KG1 (cell line): ENCODE data around the gene INSIG2.

Experiments
- DNase-seq: peaks from one replicate; lab custom pipeline; 2025; lab: John Stamatoyannopoulos, UW

INSIG2 gene

DNA sequence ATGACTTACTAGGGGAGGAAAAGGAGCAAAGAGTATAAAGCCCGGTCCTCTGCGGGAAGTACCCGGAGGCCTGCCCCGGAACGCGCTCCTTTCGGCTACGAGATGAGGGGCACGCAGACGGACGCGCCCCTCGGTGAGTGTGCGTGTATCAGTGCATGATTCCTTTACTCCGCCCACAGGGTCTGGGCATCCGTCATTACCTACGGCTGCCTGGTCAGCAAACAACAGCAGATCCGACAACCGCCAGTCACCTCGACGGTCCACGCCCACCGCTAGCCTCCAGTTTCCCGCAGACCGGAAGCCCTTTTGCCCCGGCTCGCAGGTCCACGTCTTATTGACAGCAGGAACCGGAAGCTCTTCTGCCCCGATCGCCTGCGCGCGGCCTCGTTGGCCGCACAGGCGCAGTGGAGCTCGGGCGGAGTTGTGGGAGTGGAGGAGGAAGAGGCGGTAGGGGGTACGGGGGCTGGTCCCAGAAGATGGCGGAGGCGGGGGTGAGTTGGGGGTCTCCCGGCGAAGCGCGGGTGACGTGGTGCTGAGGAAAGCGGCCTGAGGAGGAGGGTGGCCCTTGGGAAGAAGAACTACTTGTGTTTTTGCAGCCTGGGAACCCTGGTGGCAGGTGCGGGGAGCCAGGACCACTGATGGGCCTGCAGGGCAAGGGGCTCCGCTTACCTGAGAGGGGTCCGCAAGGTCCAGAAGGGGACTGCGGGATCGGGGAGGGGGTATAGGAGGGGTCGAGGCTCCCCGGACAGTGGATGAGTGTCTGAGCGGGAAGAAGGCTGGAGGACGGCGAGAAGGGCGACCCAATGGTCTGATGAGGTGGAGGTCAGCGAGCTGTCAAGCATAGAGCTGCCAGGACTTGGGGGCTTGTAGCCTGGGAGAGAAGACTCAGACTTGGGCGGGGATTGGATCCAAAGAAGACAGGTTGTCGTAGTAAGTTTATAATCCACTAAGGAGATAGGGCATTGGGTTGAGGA lies at the start of gene INSIG2:
INSIG2 (plus strand) TSS at position 421 of the 974 bp plus-strand sequence. CDS start 8,086 bp downstream, outside the sequence.
- DNase-seq: peak; percentile 85

- DNase-seq: no peak
Measured at GRCh38 chr2:118040891-118041290, 47.4 kb upstream of the INSIG2 start.

DNA sequence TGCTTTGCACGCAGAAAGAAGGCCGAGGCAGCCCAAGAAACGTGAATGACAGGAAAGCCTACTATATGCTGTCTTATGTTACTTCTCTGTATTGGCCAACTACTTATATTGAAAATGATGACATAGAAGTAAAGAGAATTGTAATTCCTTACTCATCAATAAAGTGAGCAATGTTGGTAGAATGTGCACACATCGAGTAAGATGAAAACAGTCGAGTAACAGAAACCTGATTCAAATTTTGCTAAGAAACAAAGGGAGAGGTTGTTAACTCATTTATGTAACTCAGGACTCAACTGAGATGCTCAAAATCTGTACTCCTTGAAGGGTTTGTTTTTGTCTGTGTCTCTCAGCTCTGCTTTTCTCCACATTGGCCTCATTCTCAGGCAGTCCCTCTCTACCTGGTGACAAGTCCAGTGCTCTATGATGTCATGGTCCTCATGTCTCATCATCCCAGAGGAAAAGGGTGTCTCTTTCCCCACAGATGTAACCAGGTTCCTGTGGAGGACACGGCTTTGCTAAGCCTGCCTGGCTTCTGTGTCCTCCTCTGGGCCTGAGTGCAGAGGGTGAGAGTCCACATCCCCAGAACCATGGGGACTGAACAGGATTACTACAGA lies 44.1 kb upstream of the INSIG2 start:
- DNase-seq: no peak

- no peak for DNase-seq
Measured at GRCh38 chr2:118044854-118045253, 43.4 kb upstream of the INSIG2 start.

- no peak for DNase-seq
Measured at GRCh38 chr2:118045286-118045685, 43.0 kb upstream of the INSIG2 start.

- DNase-seq: peak; percentile 13
Measured at GRCh38 chr2:118046634-118047210, 41.5 kb upstream of the INSIG2 start.

DNA sequence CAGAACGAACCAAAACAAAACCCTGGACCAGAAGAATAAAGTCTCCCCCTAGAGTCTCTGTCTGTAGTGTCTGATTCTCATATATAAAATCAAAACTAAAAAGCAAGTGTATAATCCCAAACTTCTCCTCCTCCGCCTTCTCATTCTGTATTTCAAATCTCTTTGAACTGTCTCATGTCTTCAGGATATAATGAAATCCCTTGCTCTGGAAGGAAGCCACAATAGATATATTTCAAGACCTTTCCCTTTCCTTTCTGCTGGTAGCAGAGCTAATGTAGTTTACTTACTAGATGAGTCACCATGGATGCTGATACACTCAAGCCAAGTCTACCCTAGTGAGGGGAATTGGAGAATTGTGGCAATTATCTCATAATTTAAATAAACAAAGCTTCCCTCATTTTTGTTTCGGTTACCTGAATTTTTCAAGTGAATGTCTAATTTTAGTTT lies 40.9 kb upstream of the INSIG2 start:
- DNase-seq: no peak

DNA sequence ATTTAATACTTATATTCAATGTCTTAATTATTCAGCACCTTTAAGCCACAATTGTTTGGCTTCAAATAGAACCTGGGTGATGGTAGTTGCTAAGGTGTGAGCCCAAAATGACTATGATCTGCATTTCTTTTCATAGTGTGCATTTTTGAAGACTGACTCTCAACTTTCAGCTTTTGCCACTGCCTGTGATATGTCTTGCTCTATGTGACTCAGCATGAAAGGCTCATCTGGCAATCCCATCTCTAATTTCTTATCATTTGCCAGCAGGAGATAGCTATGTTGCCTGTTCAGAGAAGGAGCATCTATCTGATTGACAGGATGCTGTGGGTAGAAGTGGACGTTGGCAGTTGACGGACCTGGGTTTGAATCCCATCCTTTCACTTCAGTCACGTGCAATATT lies 39.9 kb upstream of the INSIG2 start:
- no peak for DNase-seq

DNA sequence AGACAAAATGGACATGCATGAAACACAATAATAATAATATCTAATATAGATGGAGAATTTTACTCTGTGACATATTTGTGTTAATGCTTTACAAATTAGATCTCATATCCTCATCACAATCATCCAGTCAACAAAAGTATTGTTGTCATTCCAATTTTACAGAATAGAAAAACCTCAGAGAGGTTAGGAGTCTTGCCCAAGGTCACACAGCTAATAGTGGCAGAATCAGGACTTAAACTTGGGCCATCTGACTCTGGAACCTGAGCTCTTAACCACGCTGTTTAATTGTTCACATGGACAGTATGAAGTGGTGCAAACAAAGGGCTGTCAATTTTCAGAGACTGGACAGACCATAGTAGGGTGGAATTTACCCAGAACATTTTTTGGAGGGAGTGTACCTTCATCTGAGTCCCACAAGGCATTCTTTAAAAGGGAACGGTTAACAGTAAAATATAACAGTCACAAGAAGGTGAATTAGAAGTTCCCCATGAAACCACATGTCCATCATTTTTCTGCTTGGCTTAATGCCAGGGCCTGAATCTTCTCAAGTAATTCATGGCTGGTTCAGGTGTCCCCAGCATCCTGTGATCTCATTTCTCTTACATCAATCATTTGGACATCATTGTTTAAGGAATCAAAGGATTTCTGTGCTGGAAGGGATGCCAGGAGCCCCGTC lies 39.0 kb upstream of the INSIG2 start:
- no peak for DNase-seq

GRCh38 chr2:118049816-118050140 lies 38.5 kb upstream of the INSIG2 start:
- DNase-seq: no peak

DNA sequence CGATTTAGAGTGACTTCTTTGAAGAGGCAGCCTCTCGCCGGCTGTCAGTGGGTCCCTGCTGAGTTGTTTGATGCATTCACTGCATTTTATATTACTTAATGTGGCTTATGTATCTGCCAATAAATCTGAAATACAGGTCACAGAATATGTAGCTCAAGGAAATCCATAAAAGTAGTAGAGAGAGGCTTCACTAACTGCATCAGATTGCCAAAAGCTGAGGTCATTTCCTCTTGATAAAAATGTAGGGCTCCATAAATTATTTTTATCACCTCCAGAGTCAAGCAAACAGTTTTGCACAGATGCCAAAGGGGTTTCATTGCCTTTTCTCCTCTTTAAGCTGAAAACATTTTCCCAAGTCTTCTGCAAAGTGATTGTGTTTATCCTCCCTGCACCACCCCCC lies 37.9 kb upstream of the INSIG2 start:
- DNase-seq: no peak

DNA sequence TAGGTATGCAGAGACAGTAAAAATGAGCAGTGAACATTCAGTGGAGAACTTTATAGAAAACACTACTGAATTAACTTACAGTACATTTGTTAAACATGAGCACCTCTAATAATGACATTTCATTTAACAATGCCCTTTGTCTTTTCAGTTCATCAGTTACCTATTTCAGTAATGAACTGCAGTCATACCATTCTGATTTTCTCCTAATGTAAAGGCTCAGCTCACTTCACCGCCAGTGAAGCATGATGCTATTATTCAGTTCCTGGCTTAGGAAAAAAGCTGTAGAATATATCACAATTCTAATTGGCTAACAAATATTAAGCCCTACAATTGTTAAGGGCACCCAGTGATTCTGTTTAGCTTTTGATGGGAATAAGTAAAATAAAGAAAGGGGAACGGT lies 37.3 kb upstream of the INSIG2 start:
- no peak for DNase-seq

DNA sequence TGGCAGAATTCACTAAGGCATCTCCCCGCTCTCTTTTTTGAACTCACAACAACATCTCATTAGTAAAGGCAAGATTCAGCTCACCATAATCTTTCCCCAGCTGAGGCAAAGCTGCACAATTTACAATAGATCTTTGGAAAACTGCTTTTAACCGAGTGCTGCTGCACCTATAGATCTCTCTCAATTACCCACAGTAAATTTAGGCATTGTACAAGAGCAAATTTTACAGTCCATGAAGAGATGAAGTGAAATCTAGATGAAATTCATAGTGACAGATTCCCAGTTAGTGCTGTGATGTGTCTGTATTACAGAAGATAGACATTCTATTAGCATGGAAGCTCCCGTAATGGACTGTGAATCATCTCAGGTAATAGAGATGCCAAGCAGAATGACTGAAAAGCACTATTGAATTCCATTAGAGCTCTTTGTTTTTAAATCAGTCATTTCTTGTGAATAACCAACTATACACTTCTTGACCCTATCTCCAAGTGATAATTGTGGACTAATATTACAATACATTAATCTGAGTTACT lies 36.4 kb upstream of the INSIG2 start:
- DNase-seq: no peak

DNA sequence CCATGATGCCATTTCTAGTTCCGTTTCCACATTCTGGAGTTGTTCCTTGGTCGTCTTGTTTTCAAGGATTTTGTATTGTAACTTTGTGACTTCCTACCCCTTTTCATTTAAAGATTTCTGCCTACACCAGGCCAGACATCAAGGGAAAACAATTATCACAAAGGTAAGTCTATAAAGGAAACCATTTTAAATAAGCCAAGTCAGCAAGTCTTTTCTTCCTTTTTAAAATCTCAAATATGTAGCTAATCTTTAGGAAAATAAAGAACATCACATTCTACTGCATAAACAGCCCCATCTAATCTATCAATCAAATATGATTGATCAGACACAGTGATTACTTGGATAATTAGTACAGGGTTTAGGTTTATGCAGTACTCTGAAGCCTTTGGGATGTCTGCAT lies 35.8 kb upstream of the INSIG2 start:
- no peak for DNase-seq

DNA sequence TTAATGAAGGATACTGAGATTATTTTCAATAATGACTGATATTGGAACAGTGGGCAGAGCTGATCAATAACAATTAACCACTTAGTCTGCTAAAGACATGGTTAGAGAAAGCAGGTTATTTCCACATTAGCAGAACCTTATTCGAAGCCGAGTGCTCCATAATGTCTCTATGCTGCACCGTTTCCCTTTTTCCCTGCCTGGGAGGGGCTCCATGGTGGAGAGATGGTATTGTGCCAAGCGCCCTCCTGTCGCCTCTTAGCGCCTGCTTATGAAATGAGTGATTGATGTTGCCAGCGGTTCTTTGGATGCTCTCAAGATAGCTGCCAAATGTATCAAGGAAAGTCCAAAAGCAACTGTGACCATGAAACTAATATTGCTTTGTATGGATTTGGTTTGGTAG lies 34.6 kb upstream of the INSIG2 start:
- DNase-seq: no peak

GRCh38 chr2:118054213-118055008 lies 33.9 kb upstream of the INSIG2 start:
- no peak for DNase-seq

DNA sequence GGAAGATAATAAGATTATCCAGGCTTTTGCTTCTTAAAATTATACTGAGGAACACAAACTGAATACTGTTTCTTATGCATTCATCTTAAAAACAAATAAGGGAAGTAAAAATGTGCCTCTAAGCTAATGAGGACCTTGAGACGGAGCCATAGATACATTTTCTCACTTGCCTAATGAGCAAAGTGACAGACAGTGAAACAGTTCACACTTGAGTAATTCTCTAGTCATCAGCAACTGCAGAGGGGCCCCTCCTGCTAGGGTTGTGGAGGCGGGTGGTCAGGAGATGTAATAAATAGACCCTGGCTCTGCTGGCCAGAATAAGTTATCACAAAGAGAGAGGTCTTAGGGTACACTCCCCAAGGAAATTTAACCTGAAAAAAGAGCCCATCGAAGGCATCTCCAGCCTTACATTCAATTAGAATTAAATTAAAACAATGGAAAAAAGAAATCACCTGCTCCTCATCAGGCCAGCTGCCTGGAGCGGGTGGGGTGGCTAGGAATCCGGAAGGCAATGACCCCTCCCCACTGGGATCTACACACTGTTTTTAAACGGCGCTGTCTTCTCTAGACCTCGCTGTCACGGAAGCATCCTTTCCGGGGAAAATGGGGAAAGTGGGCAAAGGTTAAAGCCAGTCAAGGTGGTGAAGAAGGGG lies 32.6 kb upstream of the INSIG2 start:
- DNase-seq: no peak

- no peak for DNase-seq
Measured at GRCh38 chr2:118056165-118056534, 32.1 kb upstream of the INSIG2 start.

DNA sequence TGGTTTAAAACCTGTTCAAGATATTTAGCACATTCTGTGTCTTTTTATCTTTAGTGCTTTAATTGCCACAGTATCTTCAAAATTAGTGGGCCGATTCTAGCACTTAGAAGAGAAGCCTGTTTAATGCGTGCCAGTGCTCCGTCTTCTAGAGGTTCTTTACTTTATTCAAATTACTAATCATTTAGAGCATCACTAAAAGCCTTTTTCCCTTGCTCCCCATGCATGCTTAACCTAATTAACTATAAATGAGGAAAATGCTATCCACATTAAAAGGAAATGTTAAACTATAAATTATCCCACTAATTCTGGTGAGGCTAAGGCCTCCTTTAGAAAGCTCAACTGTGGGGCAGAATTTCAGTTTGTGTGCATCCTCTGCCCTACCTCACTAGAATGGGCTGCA lies 31.5 kb upstream of the INSIG2 start:
- DNase-seq: no peak

DNA sequence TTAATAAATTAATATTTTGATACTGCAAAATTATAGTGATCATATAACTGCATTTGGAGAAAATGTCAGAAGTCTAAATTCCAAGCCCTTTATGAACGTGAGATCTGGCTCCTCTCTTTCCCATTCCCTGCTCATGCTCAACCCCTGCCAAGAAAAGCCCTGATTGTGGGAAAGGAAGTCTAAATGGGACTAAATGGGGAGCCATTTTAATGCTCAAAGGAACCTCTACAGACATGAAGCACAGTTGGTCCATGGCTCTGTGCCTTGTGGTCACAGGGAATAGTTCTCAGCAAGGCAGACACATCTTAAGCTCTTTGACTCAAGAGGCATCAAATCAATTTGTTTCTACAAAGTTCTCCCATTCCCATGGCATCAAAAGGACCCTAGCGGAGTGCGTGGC lies 29.3 kb upstream of the INSIG2 start:
- no peak for DNase-seq

DNA sequence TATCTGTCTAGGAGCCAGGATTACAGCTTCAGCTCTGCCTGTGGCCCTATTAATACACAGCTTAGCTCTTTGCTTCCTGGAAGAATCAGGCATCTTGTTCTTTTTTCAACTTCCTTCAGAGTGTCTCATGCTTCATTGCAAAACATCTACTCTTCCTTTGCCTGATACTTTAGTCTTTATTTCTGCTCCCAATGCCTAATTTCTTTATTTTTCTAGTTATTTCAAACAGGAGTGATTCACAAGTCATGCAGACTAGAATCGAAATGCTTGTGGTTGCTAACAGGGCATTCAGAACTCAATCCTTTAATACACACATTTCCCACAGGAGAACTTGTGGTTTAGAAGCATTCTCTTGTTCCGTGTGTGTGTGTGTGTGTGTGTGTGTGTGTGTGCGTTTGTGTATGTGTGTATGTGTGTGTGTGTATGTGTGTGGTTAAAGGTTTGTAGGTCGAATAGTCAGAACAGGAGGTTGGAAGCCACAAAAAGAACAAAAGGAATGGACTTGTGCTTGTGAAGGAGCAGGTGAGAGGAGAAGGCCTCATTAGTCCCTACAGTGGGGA lies 28.3 kb upstream of the INSIG2 start:
- no peak for DNase-seq
